Mesenteric fat pad (tissue), 1 donor: Measurements from ENCODE around the gene NRDE2. TPM values are rescaled to one million over a fixed set of nuclear protein-coding genes. Genes with fewer than 3 reads are reported as not detected.

Source experiments
- DNase-seq: peaks from one replicate; pipeline ENCODE4 v3.0.0-alpha.2; 2020; ENCODE audit warnings: low spot score
- total RNA-seq: library from RNA; stranded (reverse); fragmentation: NEBNext Ultra II Directional; extraction: Animal tissue kit (Norgen Biotek cat#: 25700); gene quantifications from one replicate; pipeline ENCODE4 v1.2.1, GENCODE V29; 2021
- donor health status: DM: yes; HTN: yes; CAD: no.

NRDE2 gene
- total RNA-seq, 1 donor from 2014 or later, result 17.2 TPM

DNA sequence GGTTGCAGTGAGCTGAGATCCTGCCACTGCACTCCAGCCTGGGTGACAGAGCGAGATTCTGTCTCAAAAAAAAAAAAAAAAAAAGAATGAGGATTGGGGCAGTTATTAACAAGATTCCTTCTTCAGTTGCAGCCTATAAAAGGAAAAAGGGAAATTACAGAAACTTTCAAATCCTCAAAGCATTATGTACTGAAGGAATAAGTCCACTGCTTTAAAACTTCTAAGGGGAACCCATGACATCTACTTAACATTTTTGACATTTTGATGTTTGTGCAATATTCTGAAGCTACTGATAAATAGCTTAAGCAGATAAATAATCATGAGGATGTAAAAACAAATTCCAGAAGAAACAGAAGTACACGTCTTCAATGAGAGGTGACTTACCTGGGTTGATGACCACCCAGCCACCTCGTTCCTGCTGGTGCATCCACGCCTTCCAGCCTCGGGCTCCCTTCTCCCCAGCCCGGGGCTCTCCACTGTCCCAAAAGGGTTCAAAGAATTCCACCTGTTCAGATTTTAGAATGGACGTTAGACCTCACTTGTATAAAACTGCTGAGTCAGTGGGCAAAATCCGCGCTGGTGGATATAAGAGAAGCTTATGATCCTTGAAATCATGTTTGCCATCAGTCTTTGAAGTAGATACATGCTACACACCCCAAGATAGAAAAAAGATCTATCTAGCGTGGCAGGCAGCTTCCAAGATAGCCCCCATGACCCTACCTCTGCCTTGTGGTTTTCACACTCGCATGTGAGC is 33.7 kb downstream of the NRDE2 start:
- no peak for DNase-seq

DNA sequence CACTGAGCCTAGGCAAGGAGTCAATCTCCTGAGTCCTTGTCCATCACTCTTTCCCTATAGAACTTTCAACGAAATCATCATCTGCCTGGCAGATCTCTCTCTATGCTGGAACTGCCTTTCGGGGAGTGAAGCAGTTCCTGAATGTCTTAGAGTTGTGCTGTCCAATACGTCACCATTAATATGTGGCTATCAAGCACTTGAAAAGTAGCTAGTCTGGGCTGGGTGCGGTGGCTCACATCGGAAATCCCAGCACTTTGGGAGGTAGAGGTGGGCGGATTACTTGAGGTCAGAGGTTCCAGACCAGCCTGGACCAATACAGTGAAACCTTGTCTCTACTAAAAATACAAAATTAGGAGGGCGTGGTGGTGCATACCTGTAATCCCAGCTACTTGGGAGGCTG is 35.1 kb downstream of the NRDE2 start:
- no peak for DNase-seq

DNA sequence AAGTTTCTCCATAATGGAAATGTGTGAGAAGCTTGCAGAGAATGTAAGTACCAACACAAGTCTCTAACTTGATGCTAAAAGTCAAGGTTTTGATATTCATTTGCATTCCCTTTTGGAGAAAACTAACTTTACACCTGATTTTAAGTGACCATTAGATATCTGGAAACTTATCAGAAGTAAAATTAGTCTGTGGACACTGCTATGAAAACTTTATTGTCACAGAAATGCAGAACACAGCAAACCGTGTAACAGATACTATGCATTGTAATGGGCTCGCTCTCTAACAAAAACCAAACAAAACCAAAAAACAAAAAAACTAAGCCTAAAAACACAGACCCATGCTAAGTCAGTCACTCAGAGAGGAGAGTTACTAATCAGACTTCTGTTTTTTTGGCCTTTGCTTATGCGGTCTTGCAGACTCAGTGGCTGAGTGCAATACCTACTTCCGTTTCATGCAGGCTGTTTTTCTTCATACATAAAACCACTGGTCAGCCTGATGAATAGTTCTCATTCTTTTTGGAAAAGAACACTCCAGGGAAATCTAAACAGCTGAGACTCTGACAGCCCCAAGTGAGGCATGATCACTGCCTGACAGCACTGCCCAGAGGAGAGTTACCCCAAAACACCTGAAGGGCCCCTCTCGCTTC is 35.7 kb downstream of the NRDE2 start:
- no peak for DNase-seq

DNA sequence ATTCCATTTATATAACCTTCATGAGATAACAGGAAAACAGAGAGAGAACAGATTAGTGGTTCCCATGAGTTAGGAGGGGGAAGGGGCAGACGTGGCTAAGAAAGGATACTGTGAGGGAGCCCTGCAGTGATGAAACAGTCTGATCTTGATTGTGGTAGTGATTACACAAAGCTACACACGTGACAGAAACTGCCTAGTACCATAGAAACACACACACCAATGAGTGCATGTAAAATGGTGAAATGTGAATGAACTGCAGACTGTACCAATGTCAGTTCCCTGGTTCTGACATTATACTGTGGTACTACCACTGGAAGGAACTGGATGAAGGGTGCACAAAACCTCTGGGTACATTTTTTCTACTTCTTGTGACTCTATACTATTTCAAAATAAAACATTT is 36.9 kb downstream of the NRDE2 start:
- DNase-seq, result no peak

DNA sequence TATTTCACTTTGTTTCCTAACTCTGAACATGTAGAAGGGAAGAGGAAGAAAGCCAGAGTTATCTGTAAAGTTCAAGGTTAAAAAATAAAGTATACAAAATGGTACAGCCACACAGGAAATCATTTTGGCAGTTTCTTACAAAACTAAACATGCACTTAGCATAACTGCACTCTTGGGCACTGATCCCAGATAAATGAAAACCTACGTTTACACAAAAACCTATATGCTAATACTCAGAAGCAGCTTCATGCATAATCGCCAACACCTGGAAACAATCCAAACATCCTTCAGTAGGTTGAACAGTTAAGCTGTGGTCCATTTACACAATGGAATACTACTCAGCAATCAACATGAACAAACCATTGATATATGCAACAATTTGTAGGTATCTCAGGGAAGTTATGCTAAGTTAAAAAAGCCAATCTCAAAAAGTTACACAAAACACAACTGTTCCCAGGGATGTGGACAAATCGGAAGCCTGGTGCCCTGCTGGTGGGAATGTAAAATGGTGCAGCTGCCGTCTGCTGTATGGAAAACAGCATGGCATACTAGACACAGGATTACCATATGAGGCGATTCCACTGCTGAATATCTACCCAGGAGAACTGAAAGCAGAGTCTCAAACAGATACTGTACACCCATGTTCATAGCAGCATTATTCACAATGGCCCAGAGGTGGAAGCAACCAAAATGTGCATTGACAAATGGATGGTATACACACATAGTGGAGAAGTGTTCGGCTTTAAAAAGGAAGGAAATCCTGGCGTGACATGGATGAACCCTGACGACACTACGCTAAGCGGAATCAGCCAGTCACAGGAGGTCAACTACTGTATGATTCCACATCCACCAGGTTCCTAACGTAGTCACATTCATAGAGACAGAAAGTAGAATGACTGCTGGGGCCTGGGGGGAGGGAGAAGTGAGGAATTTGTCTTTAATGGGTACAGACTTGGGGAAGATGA is 37.7 kb downstream of the NRDE2 start:
- DNase-seq, result no peak

DNA sequence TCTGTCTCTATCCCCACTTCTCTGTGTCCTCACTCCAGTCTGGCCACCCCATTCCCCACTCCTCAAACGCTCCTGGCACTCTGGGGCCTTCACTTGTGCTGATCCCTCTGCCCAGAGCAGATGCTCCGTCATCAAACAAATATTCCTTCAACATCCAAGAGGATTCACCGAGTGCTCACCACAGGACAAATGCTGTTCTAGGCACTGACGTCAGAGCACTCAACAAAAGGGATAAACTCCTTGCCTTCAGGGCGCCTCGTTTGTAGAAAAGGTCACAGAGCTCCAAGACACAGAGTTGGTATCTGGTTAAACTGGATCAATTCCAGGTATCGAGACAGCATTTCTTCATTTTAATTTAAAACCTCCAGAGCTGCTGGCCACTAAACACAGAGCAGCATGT is 40.0 kb downstream of the NRDE2 start:
- no peak for DNase-seq

DNA sequence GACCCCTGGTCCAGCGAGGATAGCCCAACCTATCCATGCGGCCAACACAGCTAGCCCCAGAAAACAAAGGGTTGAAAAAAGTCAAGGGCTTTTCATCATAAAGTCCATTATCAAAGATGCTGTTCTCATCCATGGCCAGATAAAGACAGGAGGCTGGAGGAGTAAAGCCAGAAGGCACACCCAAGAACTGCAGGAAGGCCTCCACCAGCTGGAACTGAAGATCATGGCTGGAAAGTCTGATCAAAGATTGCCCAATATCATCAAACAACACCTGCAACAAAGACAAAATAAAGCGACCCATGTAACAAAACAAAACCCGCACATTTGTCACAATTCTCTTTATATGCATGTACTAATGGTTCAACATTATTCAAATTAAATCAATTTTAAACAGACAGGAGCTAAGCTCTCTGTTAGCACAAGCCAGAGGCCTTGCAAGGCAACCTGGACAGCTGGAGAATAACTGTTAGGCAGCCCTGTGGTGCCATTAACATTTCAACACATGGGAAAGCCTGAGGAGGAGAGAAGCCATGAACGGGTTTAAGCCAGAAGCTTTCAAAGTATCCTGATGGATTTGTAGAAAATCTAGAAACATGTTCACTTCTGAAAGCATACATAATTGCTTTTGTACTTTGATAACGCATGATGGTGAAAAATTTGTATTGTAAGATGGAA is 41.3 kb downstream of the NRDE2 start:
- no peak for DNase-seq

DNA sequence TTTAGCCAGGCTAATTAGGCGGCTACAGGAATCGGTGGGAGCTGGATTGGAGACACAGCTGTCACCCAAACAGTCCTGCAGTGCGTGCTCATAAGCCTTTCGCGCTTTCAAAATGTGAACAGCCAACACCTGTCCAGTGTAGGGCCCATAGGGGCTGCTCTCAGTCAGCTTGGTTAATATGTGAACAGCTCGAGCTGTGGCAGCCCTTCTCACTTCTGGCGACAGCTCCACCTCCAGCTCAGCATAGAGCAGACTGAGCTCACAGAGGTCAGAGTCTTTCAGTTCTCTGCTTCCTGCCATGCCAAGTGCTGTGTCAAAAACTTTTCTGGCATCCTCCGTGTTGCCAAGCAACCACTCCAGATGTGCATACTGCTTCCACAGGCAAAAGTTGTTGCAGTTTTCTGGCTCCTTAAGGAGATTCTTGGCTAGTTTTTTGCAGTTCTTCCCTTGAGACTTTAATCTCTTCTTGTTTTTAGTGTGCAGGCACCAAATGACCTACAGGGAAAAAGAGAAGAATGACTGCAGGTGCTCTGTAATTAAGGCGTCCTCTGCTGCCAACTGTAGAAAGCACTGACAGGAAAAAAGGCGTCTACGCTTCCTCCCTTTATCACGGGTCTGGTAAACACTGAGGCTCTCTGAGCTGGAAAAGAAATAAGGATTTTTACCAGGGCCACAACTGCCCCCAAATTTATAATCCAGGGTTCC is 42.9 kb downstream of the NRDE2 start:
- no peak for DNase-seq

DNA sequence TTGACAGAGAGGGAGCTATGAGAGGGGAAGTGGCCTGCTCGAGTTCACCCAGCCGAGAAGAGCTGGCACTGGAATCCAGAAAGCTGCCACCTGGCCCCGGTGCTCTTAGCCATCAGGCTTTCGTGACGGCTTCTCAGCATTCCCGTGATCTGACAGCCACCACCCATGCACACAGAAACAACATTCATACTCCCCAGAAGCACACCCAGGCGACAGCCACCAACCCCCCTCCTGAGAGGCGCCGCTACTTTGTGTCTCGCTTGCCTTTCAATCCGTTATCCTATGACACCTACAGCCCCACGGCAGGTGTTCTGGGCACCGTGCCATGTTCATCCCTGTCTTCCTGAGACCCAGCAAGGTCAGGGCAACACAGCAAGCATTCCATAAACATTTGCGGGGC is 44.0 kb downstream of the NRDE2 start:
- DNase-seq, result no peak

DNA sequence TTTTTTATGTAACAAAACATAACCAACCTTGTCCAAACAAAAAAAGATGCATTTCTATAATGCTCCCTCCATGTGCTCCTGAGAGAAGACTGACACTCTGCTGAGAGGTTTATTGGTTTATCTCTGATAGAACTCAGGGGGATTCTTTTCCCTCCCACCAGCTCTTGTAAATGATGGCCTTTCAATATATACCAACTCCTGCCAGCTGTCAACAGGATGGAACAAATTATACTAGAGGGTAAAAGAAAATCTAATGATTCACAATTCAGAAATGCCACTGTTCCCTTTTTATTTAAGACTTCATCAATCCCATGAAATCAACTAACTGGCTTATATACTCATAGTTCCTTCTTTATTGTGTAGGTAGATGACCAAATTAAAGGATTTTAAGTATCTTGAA is 50.0 kb downstream of the NRDE2 start:
- DNase-seq, result no peak

DNA sequence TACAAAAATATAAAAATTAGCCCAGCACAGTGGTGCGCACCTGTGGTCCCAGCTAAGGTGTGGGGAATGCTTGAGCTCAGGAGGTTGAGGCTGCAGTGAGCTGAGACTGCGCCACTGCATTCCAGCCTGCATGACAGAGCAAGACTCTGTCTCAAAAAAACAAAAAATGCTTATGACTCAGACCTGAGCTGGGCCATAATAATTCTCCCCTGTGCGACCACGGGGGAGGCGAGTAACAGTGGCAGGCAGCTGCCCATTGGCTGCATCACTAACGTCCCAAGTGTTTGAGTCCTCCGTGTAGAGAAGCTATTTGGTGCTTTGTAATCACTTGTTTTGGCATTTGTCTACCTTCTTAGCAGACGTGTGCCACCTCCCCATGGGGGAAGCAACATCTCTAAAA is 50.5 kb downstream of the NRDE2 start:
- no peak for DNase-seq

DNA sequence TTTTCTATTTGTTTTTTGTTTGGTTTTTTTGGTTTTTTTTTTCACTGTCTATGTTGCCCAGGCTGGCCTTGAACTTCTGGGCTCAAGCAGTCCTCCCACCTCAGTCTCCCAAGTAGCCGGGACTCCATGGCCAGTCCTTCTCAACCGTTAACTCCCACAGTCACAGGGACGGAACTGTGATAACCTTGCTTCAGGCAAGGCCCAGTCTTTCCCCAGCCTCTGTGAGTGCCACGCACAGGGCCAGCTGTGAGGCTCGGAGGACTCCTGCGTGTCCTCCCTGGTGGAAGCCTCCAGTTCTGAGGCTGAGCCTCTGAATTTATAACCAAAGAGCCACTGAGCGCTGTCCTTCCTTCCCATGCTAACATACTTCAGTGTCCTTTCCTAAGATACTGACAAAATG is 51.6 kb downstream of the NRDE2 start:
- DNase-seq, result no peak

DNA sequence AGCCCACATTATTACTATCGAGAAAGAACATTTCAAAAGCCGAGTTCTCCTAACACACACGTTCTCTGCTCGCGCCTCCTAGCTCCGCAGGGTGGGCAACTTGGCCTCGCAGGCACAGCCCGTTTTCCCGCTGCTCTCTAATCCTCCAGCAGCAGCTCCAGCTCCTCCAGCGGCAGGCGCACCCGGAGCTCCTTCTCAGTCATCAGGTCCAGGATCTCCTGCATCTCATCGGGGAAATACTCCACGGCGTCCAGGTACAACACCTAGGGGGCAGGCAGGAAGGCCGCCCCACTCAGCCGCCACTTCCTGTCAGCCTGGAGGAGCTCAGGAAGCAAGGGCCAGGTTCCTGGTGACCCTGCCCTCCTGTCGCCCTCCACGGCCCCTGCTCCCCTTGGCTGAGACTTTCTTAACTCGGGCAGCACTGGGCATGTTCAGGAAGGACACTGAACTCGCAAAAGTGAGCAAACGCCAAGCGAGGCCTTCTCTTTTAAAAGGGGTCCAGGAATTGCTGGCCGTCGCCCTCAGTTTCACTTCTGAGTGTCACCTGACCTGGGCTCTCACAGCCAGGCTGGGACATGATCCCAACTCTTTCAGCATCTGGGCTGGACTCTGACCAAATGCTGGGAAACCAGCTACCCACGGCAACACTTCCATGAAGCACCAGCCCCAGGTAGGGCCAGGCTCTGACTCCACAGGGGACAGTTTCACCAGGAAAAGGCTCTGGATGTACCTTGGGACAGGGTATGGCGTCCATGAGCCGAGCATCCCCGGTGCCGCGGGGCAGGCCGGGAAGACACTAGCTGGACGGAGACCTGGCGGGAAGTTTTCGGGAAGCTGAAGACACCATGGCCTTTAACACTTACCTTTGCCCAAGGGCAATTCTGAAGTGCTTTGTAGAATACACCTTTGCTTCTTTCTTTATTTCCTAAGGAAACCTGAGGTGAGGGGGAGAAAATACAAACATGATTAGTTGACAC is 53.3 kb downstream of the NRDE2 start:
- no peak for DNase-seq

DNA sequence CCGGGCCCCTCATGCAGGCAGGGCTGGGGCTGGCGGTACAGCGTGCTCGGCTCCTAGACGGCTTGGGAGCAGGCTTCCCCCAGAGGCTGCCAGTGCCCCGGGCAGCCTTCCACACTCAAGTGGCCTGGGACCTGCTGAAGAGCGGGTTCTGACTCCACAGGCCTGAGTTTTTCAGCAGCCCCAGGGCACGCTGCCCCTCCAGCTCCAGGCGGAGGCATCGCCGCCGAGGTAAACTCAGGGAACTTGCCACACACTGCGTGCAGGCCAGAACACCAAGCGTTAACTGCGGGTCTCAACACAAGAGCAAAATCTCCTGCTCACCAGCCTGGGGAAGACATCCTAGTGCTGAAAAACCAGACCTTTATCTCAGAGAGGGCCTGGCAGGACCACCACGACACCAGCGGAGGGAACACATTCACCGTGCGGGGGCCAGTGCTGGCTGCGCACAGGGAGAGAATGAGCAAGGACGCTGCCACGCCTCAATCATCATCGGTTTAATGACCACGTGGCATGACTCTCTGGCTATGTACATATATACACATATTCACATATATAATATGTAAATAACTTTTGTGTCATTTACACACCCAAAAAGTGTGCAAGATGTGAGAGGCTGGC is 54.1 kb downstream of the NRDE2 start:
- peak; percentile 59 for DNase-seq

DNA sequence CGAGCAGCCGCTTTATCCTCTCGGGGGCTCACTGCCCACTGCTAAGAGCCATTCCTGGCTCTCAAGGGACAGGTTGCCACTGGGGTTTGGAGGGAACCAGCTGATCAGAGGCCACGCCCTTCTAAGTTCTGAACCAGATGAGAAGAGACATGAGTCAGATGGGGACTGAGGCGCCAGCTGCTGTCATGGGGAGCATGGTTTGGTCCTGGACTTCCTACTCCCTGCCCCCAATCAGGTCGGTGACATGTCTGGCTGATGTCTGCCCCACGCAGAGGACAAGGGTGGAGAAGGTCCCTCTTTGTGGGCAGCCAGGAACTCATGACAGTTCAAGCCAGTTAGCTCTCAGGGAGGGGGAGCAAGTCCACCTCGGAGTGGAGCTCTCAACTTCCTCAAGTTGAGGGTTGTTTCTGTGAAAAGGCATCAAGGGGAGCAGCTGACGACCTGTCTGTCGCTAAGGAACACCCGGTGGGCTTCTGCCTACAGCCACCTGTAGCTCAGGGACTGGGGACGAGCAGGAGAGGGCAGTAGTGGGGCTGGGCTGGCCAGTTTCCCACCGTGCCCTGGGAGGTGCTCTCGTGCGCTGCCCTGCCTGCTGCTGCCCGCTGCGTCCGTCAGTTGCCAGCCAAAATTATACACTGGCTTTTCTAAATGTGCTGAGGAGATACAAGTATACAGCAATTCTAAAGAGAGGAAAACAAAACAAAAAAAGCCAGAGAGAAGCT is 54.9 kb downstream of the NRDE2 start:
- DNase-seq, result no peak

DNA sequence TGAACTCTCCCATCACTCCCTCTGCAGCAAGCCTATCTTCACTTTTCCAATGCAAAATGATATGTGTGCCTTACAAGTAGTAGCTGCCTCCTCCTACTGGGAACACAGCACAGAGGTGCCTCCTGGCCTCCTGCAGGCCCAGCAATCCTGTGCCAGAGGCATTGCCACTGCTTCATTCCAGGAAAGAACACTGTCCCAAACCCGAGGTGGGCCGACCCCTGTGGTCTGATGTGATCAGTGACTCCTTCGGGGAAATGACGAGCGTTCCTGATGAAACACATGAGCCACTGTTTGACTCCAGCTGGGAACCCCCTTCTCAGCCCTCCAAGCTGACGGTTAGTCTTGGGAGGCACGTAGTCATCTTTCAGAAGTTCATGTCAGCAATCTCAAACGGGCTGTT is 55.9 kb downstream of the NRDE2 start:
- peak; percentile 57 for DNase-seq

DNA sequence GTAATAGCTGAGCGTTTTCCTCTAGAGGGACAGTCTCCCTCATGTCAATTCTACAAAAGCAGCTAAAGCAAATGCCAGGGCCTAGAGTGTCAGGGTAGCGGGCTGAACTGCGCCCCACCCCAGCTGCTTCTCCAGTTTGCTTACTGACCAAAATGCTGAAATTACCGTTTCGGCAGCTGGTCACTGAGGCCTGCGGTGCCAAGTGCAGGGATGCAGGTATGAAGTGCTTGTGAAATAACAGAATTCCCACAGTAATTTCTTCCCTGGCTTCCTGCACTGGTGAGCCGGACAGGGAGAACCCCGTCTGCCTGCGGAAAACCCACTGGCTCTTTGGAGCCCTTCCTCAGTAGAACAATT is 56.3 kb downstream of the NRDE2 start:
- DNase-seq, result peak; percentile 55

DNA sequence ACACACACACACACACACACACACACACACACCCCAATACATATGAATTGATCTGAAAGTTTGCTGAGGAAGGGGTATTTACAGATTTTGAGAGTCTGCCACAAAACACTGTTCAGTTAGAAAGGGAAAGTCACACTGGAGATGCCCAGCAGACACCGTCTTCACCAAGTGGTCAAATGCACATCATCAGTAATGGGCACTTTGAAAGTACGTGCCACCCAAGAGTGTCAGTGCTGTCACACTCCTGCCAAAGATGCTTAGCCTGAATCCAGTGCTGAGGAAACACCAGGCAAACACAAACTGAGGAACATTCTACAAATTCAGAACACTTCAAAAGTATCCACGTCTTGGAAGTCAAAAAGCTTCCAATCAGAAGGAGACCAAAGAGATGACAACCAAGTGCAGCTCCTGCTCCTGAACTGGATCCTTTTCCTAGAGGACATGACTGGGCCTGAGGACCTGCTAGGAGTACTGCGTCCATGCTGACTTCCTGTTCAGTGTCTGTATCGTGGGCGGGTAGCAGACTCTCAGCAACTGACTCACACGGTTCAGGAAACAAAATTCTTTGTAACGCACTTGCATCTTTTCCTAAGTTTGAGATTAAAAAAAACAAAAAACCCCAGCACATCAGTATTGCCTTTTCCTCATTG is 56.8 kb downstream of the NRDE2 start:
- peak; percentile 28 for DNase-seq
